ENCODE results near the gene UQCRFS1.

- TF ChIP-seq CTCF (IDR thresholded peaks at IDR 0.05) = no peak
- TF ChIP-seq POLR2A (IDR thresholded peaks at IDR 0.05) = no peak
Observed at GRCh38 chr19:29162694-29163093, 50.3 kb downstream of the UQCRFS1 start.

All from Peyer's patch (tissue), 4 donors.